HepG2 (cell line): Measurements from ENCODE around the gene DNAJA1. TPM values are rescaled to one million over a fixed set of nuclear protein-coding genes. Genes with fewer than 3 reads are reported as not detected.
A peak's percentile ranks its signal among the peaks of the same experiment; 100 is the strongest.

Experiments used
- ATAC-seq: fragments of 200-7000 bp; cut with Tn5 transposase; 3 replicates; pipeline ENCODE4 v1.9.1; 2020; ENCODE audit warnings: mild to moderate bottlenecking, moderate library complexity
- BruUV-seq: library from RNA; stranded (reverse); fragments of 400-500 nt; replicated peaks from 2 replicates; lab custom pipeline; 2021; lab: Mats Ljungman, UMichigan
- CTCF ChIA-PET: fragments of 300-600 bp; formaldehyde crosslinking; extraction: SDS; loops from one replicate; lab custom pipeline; 2021; ENCODE audit warnings: low total read pairs, inconsistent platforms, low intra/inter-chr PET ratio; lab: Yijun Ruan, JAX
- POLR2A ChIA-PET: fragments of 350-600 bp; sonication (Branson Sonifier 250); formaldehyde crosslinking; loops from one replicate; lab custom pipeline; 2020; ENCODE audit warnings: antibody characterized with exemption, inconsistent platforms; lab: Yijun Ruan, JAX
- DNase-seq: peaks from one replicate; pipeline ENCODE4 v3.0.0-alpha.2; 2015; ENCODE audit warnings: low spot score
- FAIRE-seq: peaks from 3 replicates; lab custom pipeline; 2011; peaks lifted over from hg19 to GRCh38; lab: Jason Lieb, UNC
- H2AFZ ChIP-seq: one replicate; pipeline ENCODE4 v1.6.1; 2011; ENCODE audit warnings: low read length, inconsistent platforms
- H3K27ac ChIP-seq: fragments of 300-600 bp; 3 replicates; pipeline ENCODE4 v1.8.0; 2011; ENCODE audit warnings: mixed run types, mild to moderate bottlenecking, mixed read lengths, low read length, inconsistent platforms; ENCODE audit not compliant: insufficient read depth; ENCODE audit errors: extremely low read length
- H3K27me3 ChIP-seq, 2 experiments: fragments of 200-600 bp in 1 of 2; 2 replicates in 1 of 2; 3 replicates in 1 of 2; pipeline versions ENCODE4 v1.6.0 to v1.8.0; 2011; ENCODE audit warnings: low read length in 2 of 2, mild to moderate bottlenecking in 2 of 2, moderate library complexity in 2 of 2, inconsistent platforms in 1 of 2; ENCODE audit not compliant: insufficient read depth in 2 of 2, control insufficient read depth in 1 of 2
- H3K36me3 ChIP-seq, 2 experiments: fragments of 200-600 bp in 1 of 2; replicated peaks in 1 of 2; 2 replicates in 1 of 2; 3 replicates in 1 of 2; pipeline versions ENCODE4 v1.5.1 to v1.8.0; 2011; ENCODE audit warnings: low read length in 2 of 2, inconsistent platforms in 1 of 2; ENCODE audit not compliant: insufficient read depth in 2 of 2, control insufficient read depth in 1 of 2
- H3K4me1 ChIP-seq: 2 replicates; pipeline ENCODE4 v1.5.1; 2012; ENCODE audit warnings: low read length, inconsistent platforms; ENCODE audit not compliant: insufficient read depth
- H3K4me2 ChIP-seq: 2 replicates; pipeline ENCODE4 v1.6.0; 2011; ENCODE audit warnings: low read depth, low read length, inconsistent platforms
- H3K4me3 ChIP-seq, 3 experiments: fragments of 200-600 bp in 1 of 3; sonication (generic), shearing (Covaris generic) in 1 of 3; replicated peaks in 1 of 3; 2 replicates each; pipeline ENCODE4 v1.5.1; 2011 to 2016; ENCODE audit warnings: low read length in 3 of 3, inconsistent platforms in 2 of 3, low read depth in 2 of 3, mild to moderate bottlenecking in 2 of 3, control low read depth in 1 of 3, mixed read lengths in 1 of 3; ENCODE audit not compliant: insufficient read depth in 1 of 3
- H3K79me2 ChIP-seq: one replicate; pipeline ENCODE4 v1.6.1; 2011; ENCODE audit warnings: low read length, inconsistent platforms; ENCODE audit not compliant: insufficient read depth
- H3K9ac ChIP-seq: 2 replicates; pipeline ENCODE4 v1.6.0; 2011; ENCODE audit warnings: mild to moderate bottlenecking, low read depth, low read length, inconsistent platforms; ENCODE audit not compliant: insufficient read depth
- H3K9me3 ChIP-seq: 2 replicates; pipeline ENCODE4 v1.5.1; 2012; ENCODE audit warnings: mild to moderate bottlenecking, low read length
- H4K20me1 ChIP-seq: 2 replicates; pipeline ENCODE4 v1.6.0; 2011; ENCODE audit warnings: inconsistent platforms, mild to moderate bottlenecking, low read length, moderate library complexity; ENCODE audit not compliant: insufficient read depth
- AGO2 ChIP-seq: fragments of 200-400 bp; formaldehyde crosslinking; optimal IDR thresholded peaks from 2 replicates; pipeline ENCODE3; 2017; ENCODE audit warnings: mild to moderate bottlenecking, low read depth, low read length, moderate library complexity
- AHDC1 ChIP-seq: sonication (generic); formaldehyde crosslinking; IDR thresholded peaks from 2 replicates; pipeline ENCODE4 v1.5.1; 2020; ENCODE audit warnings: mild to moderate bottlenecking, missing genetic modification reagents, borderline replicate concordance
- ELF3 ChIP-seq: IDR thresholded peaks from 2 replicates; pipeline ENCODE4 v1.6.1; 2016; ENCODE audit warnings: missing genetic modification reagents, missing compliant biosample characterization
- FOXA3 ChIP-seq: IDR thresholded peaks from 2 replicates; pipeline ENCODE4 v1.6.1; 2016; ENCODE audit warnings: missing genetic modification reagents, missing compliant biosample characterization
- GATA4 ChIP-seq: sonication (generic); IDR thresholded peaks from 2 replicates; pipeline ENCODE4 v1.6.1; 2016; ENCODE audit warnings: antibody characterized with exemption, low read depth, borderline replicate concordance
- NCOA2 ChIP-seq: sonication (generic); formaldehyde crosslinking; IDR thresholded peaks from 2 replicates; pipeline ENCODE4 v1.8.0; 2022; ENCODE audit warnings: inconsistent platforms
- PHF20 ChIP-seq: sonication (generic); formaldehyde crosslinking; IDR thresholded peaks from 2 replicates; pipeline ENCODE4 v1.5.0; 2020; ENCODE audit warnings: mild to moderate bottlenecking, missing genetic modification reagents
- SMAD9 ChIP-seq: sonication (generic); formaldehyde crosslinking; IDR thresholded peaks from 2 replicates; pipeline ENCODE4 v1.5.1; 2020; ENCODE audit warnings: mild to moderate bottlenecking, missing genetic modification reagents
- SOX6 ChIP-seq, 2 experiments: fragments of 450-650 bp in 1 of 2; sonication (generic) in 1 of 2; formaldehyde crosslinking in 1 of 2; IDR thresholded peaks; 2 replicates each; pipeline versions ENCODE4 v1.4.0 to v1.6.1; 2017 to 2020; ENCODE audit warnings: antibody characterized with exemption in 1 of 2, mild to moderate bottlenecking in 1 of 2, missing genetic modification reagents in 1 of 2
- SP140L ChIP-seq: sonication (generic); formaldehyde crosslinking; IDR thresholded peaks from 2 replicates; pipeline ENCODE4 v1.4.0; 2020; ENCODE audit warnings: missing genetic modification reagents, borderline replicate concordance
- TEAD3 ChIP-seq: optimal IDR thresholded peaks from 2 replicates; pipeline ENCODE3; 2016; ENCODE audit warnings: borderline replicate concordance
- YEATS4 ChIP-seq: sonication (generic); formaldehyde crosslinking; IDR thresholded peaks from 2 replicates; pipeline ENCODE4 v1.4.0; 2020; ENCODE audit warnings: missing genetic modification reagents, borderline replicate concordance
- ZFY ChIP-seq: sonication (generic); formaldehyde crosslinking; IDR thresholded peaks from 2 replicates; pipeline ENCODE4 v1.4.0; 2020; ENCODE audit warnings: missing genetic modification reagents
- ZNF24 ChIP-seq: fragments of 450-650 bp; IDR thresholded peaks from 2 replicates; pipeline ENCODE4 v1.6.1; 2017; ENCODE audit warnings: antibody characterized with exemption, mild to moderate bottlenecking
- ZNF441 ChIP-seq: sonication (generic); formaldehyde crosslinking; IDR thresholded peaks from 2 replicates; pipeline ENCODE4 v1.7.0; 2021; ENCODE audit warnings: missing genetic modification reagents, borderline replicate concordance
- WGBS: methylation state at CpG from one replicate; pipeline ENCODE4 v1.1.6; 2017; ENCODE audit warnings: low lambda C conversion rate; 5-methylcytosine and 5-hydroxymethylcytosine counted together
- in situ Hi-C: cut with HindIII; loops from 2 replicates; pipeline ENCODE4 v1.10.0; 2017; ENCODE audit warnings: low pct_unique_long_range_greater_than_20kb; ENCODE audit not compliant: extremely low pct_ligation_motif_present
- intact Hi-C: fragments of 100-400 bp; cut with micrococcal nuclease; formaldehyde crosslinking; loops from one replicate; pipeline ENCODE4 v1.10.0; 2022; ENCODE audit not compliant: unreplicated experiment
- polyA plus RNA-seq, 8 experiments: library from polyadenylated mRNA; depleted of rRNA in 3 of 8; stranded (reverse) in 7 of 8; unstranded in 1 of 8; fragments of >200 nt; fragmentation: Illumina TruSeq in 4 of 8; extraction: Trizol in 4 of 8; gene quantifications; 2 replicates each; pipeline versions ENCODE4 v1.2.1 to v1.2.3, GENCODE V29; 2011 to 2016; ENCODE audit warnings: low read depth in 4 of 8, missing spikeins in 1 of 8, mixed read lengths in 1 of 8; ENCODE audit not compliant: insufficient read depth in 1 of 8
- total RNA-seq, 5 experiments: library from RNA; depleted of rRNA; stranded (reverse); fragments of >200 nt; fragmentation: Illumina TruSeq; extraction: Trizol; gene quantifications; 2 replicates each; pipeline ENCODE4 v1.2.3, GENCODE V29; 2016; ENCODE audit warnings: low read depth in 1 of 5
- TF ChIP-seq, protein P1 (sequence below): sonication (generic); formaldehyde crosslinking; IDR thresholded peaks from 2 replicates; pipeline ENCODE4 v1.4.0; 2020; ENCODE audit warnings: missing genetic modification reagents, borderline replicate concordance

DNAJA1 gene
- total and polyA plus RNA-seq, 2 of the 13 experiments (the other 11 are each of a cell fraction or from before 2014, with no cell fraction given), result 95.9 to 306 TPM

- H3K9me3 ChIP-seq, result no peaks in the 10 kb centered on the region
- ChIA-PET CTCF (no interaction called here), POLR2A (interaction anchor here (1.6 to 2.1 kb wide), 2 partner anchors 11 to 47 kb away, joined by 4 to 6 read pairs; partner anchors contain the start of gene SMU1)
- peak overlapping the region; percentile 12 for H3K27ac ChIP-seq
- H3K9ac ChIP-seq, result no peak overlapping the region
- H3K4me2 ChIP-seq, result peak overlapping the region; percentile 68
- peak; percentile 65 for FAIRE-seq
- H3K79me2 ChIP-seq, result peaks cover 91% of the 10 kb centered on the region
- H3K27me3 ChIP-seq, result no peaks in the 10 kb centered on the region; a peak in 2 of 5 replicates
- H3K4me1 ChIP-seq, result peaks cover 73% of the 10 kb centered on the region
- H3K4me3 ChIP-seq, result no peak overlapping the region; a peak in 1 of 6 replicates
- H3K36me3 ChIP-seq, result peaks cover 15 to 38% of the 10 kb centered on the region in 2 experiments
- peak; percentile 89 for DNase-seq
- WGBS, result 1% methylated on average over 4 of the region's 4 CpGs
- H4K20me1 ChIP-seq, result peaks cover 70% of the 10 kb centered on the region
- in situ Hi-C loops (no loop called here), intact Hi-C loops (no loop called here)
- no peak for ATAC-seq
- no peak overlapping the region for H2AFZ ChIP-seq
- TSS peak; percentile 4 for BruUV-seq
- no peak for TF ChIP-seq PHF20 (CRISPR knock-in tag)
- TF ChIP-seq SMAD9 (CRISPR knock-in tag), result no peak
- TF ChIP-seq YEATS4 (CRISPR knock-in tag), result no peak
- no peak for TF ChIP-seq ELF3
- TF ChIP-seq FOXA3 (CRISPR knock-in tag), result peak; percentile 77; the same call in 1 of the 2 replicates
- TF ChIP-seq NCOA2 (CRISPR knock-in tag), result peak; percentile 67; the same call in 1 of the 2 replicates
- TF ChIP-seq, protein P1, sequence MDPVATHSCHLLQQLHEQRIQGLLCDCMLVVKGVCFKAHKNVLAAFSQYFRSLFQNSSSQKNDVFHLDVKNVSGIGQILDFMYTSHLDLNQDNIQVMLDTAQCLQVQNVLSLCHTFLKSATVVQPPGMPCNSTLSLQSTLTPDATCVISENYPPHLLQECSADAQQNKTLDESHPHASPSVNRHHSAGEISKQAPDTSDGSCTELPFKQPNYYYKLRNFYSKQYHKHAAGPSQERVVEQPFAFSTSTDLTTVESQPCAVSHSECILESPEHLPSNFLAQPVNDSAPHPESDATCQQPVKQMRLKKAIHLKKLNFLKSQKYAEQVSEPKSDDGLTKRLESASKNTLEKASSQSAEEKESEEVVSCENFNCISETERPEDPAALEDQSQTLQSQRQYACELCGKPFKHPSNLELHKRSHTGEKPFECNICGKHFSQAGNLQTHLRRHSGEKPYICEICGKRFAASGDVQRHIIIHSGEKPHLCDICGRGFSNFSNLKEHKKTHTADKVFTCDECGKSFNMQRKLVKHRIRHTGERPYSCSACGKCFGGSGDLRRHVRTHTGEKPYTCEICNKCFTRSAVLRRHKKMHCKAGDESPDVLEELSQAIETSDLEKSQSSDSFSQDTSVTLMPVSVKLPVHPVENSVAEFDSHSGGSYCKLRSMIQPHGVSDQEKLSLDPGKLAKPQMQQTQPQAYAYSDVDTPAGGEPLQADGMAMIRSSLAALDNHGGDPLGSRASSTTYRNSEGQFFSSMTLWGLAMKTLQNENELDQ (CRISPR knock-in tag), result no peak
- no peak for TF ChIP-seq SOX6 (IDR thresholded peaks at IDR 0.05)
- peak; percentile 78; the same call in 1 of the 2 replicates for TF ChIP-seq SOX6 (CRISPR knock-in tag; IDR thresholded peaks at IDR 0.05)
- no peak for TF ChIP-seq TEAD3 (CRISPR knock-in tag)
- no peak for TF ChIP-seq ZFY
- no peak for TF ChIP-seq SP140L (CRISPR knock-in tag)
- no peak for TF ChIP-seq AGO2
- no peak for TF ChIP-seq ZNF24
- 0 out of 2 replicates have a peak, but pooled peaks have one; percentile 38 for TF ChIP-seq AHDC1
- TF ChIP-seq ZNF441 (CRISPR knock-in tag), result no peak
- no peak for TF ChIP-seq GATA4
Measured at GRCh38 chr9:33029231-33029786, 4.2 kb downstream of the DNAJA1 start.
